HepG2 (cell line): ENCODE data around the gene CLCNKA. TPM values are rescaled to one million over a fixed set of nuclear protein-coding genes. Genes with fewer than 3 reads are reported as not detected.
A peak's percentile ranks its signal among the peaks of the same experiment; 100 is the strongest.

Source experiments
- ATAC-seq: fragments of 200-7000 bp; cut with Tn5 transposase; 3 replicates; pipeline ENCODE4 v1.9.1; 2020; ENCODE audit warnings: mild to moderate bottlenecking, moderate library complexity
- BruUV-seq: library from RNA; stranded (reverse); fragments of 400-500 nt; replicated peaks from 2 replicates; lab custom pipeline; 2021; lab: Mats Ljungman, UMichigan
- CTCF ChIA-PET: fragments of 300-600 bp; formaldehyde crosslinking; extraction: SDS; loops from one replicate; lab custom pipeline; 2021; ENCODE audit warnings: low total read pairs, inconsistent platforms, low intra/inter-chr PET ratio; lab: Yijun Ruan, JAX
- POLR2A ChIA-PET: fragments of 350-600 bp; sonication (Branson Sonifier 250); formaldehyde crosslinking; loops from one replicate; lab custom pipeline; 2020; ENCODE audit warnings: antibody characterized with exemption, inconsistent platforms; lab: Yijun Ruan, JAX
- DNase-seq: peaks from one replicate; pipeline ENCODE4 v3.0.0-alpha.2; 2015; ENCODE audit warnings: low spot score
- FAIRE-seq: peaks from 3 replicates; lab custom pipeline; 2011; peaks lifted over from hg19 to GRCh38; lab: Jason Lieb, UNC
- H2AFZ ChIP-seq: one replicate; pipeline ENCODE4 v1.6.1; 2011; ENCODE audit warnings: low read length, inconsistent platforms
- H3K27ac ChIP-seq: fragments of 300-600 bp; 3 replicates; pipeline ENCODE4 v1.8.0; 2011; ENCODE audit warnings: mixed run types, mild to moderate bottlenecking, mixed read lengths, low read length, inconsistent platforms; ENCODE audit not compliant: insufficient read depth; ENCODE audit errors: extremely low read length
- H3K27me3 ChIP-seq, 2 experiments: fragments of 200-600 bp in 1 of 2; 2 replicates in 1 of 2; 3 replicates in 1 of 2; pipeline versions ENCODE4 v1.6.0 to v1.8.0; 2011; ENCODE audit warnings: low read length in 2 of 2, mild to moderate bottlenecking in 2 of 2, moderate library complexity in 2 of 2, inconsistent platforms in 1 of 2; ENCODE audit not compliant: insufficient read depth in 2 of 2, control insufficient read depth in 1 of 2
- H3K36me3 ChIP-seq, 2 experiments: fragments of 200-600 bp in 1 of 2; replicated peaks in 1 of 2; 2 replicates in 1 of 2; 3 replicates in 1 of 2; pipeline versions ENCODE4 v1.5.1 to v1.8.0; 2011; ENCODE audit warnings: low read length in 2 of 2, inconsistent platforms in 1 of 2; ENCODE audit not compliant: insufficient read depth in 2 of 2, control insufficient read depth in 1 of 2
- H3K4me1 ChIP-seq: 2 replicates; pipeline ENCODE4 v1.5.1; 2012; ENCODE audit warnings: low read length, inconsistent platforms; ENCODE audit not compliant: insufficient read depth
- H3K4me2 ChIP-seq: 2 replicates; pipeline ENCODE4 v1.6.0; 2011; ENCODE audit warnings: low read depth, low read length, inconsistent platforms
- H3K4me3 ChIP-seq, 3 experiments: fragments of 200-600 bp in 1 of 3; sonication (generic), shearing (Covaris generic) in 1 of 3; replicated peaks in 1 of 3; 2 replicates each; pipeline ENCODE4 v1.5.1; 2011 to 2016; ENCODE audit warnings: low read length in 3 of 3, inconsistent platforms in 2 of 3, low read depth in 2 of 3, mild to moderate bottlenecking in 2 of 3, control low read depth in 1 of 3, mixed read lengths in 1 of 3; ENCODE audit not compliant: insufficient read depth in 1 of 3
- H3K79me2 ChIP-seq: one replicate; pipeline ENCODE4 v1.6.1; 2011; ENCODE audit warnings: low read length, inconsistent platforms; ENCODE audit not compliant: insufficient read depth
- H3K9ac ChIP-seq: 2 replicates; pipeline ENCODE4 v1.6.0; 2011; ENCODE audit warnings: mild to moderate bottlenecking, low read depth, low read length, inconsistent platforms; ENCODE audit not compliant: insufficient read depth
- H3K9me3 ChIP-seq: 2 replicates; pipeline ENCODE4 v1.5.1; 2012; ENCODE audit warnings: mild to moderate bottlenecking, low read length
- H4K20me1 ChIP-seq: 2 replicates; pipeline ENCODE4 v1.6.0; 2011; ENCODE audit warnings: inconsistent platforms, mild to moderate bottlenecking, low read length, moderate library complexity; ENCODE audit not compliant: insufficient read depth
- CREB1 ChIP-seq, 2 experiments: fragments of 450-650 bp in 1 of 2; IDR thresholded peaks; 2 replicates each; pipeline ENCODE4 v1.6.1; 2016 to 2017; ENCODE audit warnings: control low read depth in 1 of 2, mild to moderate bottlenecking in 1 of 2, missing compliant biosample characterization in 1 of 2, missing genetic modification characterization in 1 of 2
- DRAP1 ChIP-seq: IDR thresholded peaks from 2 replicates; pipeline ENCODE4 v1.6.1; 2016; ENCODE audit warnings: missing genetic modification reagents, missing compliant biosample characterization
- FLYWCH1 ChIP-seq: sonication (generic); formaldehyde crosslinking; IDR thresholded peaks from 2 replicates; pipeline ENCODE4 v1.8.1; 2023; ENCODE audit warnings: mild to moderate bottlenecking, missing genetic modification reagents
- HMGA1 ChIP-seq: sonication (generic); formaldehyde crosslinking; conservative IDR thresholded peaks from 2 replicates; pipeline ENCODE4 v1.4.0; 2020; ENCODE audit warnings: missing genetic modification reagents
- NPAS2 ChIP-seq: sonication (generic); formaldehyde crosslinking; IDR thresholded peaks from 2 replicates; pipeline ENCODE4 v1.8.0; 2022; ENCODE audit warnings: mild to moderate bottlenecking, missing genetic modification reagents, borderline replicate concordance
- NRL ChIP-seq: sonication (generic); formaldehyde crosslinking; IDR thresholded peaks from 2 replicates; pipeline ENCODE4 v1.5.0; 2020; ENCODE audit warnings: missing genetic modification reagents, mild to moderate bottlenecking, moderate library complexity, borderline replicate concordance
- SMARCC2 ChIP-seq: fragments of 450-650 bp; IDR thresholded peaks from 2 replicates; pipeline ENCODE4 v1.6.1; 2017; ENCODE audit warnings: antibody characterized with exemption, mild to moderate bottlenecking
- ZBTB14 ChIP-seq: sonication (generic); formaldehyde crosslinking; IDR thresholded peaks from 2 replicates; pipeline ENCODE4 v1.4.0; 2020; ENCODE audit warnings: missing genetic modification reagents
- ZC3H13 ChIP-seq: sonication (generic); formaldehyde crosslinking; IDR thresholded peaks from 2 replicates; pipeline ENCODE4 v1.8.1; 2023; ENCODE audit warnings: mild to moderate bottlenecking, missing genetic modification reagents, moderate library complexity
- ZMAT5 ChIP-seq: sonication (generic); formaldehyde crosslinking; IDR thresholded peaks from 2 replicates; pipeline ENCODE4 v1.5.0; 2020; ENCODE audit warnings: mild to moderate bottlenecking, low read depth, missing genetic modification reagents, borderline replicate concordance
- ZNF224 ChIP-seq: sonication (generic); formaldehyde crosslinking; IDR thresholded peaks from 2 replicates; pipeline ENCODE4 v1.5.0; 2020; ENCODE audit warnings: mild to moderate bottlenecking, missing genetic modification reagents
- ZNF800 ChIP-seq: sonication (generic); formaldehyde crosslinking; IDR thresholded peaks from 2 replicates; pipeline ENCODE4 v1.4.0; 2020; ENCODE audit warnings: missing genetic modification reagents
- ZNF850 ChIP-seq: sonication (generic); formaldehyde crosslinking; conservative IDR thresholded peaks from 2 replicates; pipeline ENCODE4 v1.9.0; 2021; ENCODE audit warnings: mild to moderate bottlenecking, missing genetic modification reagents
- ZSCAN31 ChIP-seq: sonication (generic); formaldehyde crosslinking; IDR thresholded peaks from 2 replicates; pipeline ENCODE4 v1.5.0; 2020; ENCODE audit warnings: low read depth, mild to moderate bottlenecking, missing genetic modification reagents
- WGBS: methylation state at CpG from one replicate; pipeline ENCODE4 v1.1.6; 2017; ENCODE audit warnings: low lambda C conversion rate; 5-methylcytosine and 5-hydroxymethylcytosine counted together
- in situ Hi-C: cut with HindIII; loops from 2 replicates; pipeline ENCODE4 v1.10.0; 2017; ENCODE audit warnings: low pct_unique_long_range_greater_than_20kb; ENCODE audit not compliant: extremely low pct_ligation_motif_present
- intact Hi-C: fragments of 100-400 bp; cut with micrococcal nuclease; formaldehyde crosslinking; loops from one replicate; pipeline ENCODE4 v1.10.0; 2022; ENCODE audit not compliant: unreplicated experiment
- polyA plus RNA-seq, 8 experiments: library from polyadenylated mRNA; depleted of rRNA in 3 of 8; stranded (reverse) in 7 of 8; unstranded in 1 of 8; fragments of >200 nt; fragmentation: Illumina TruSeq in 4 of 8; extraction: Trizol in 4 of 8; gene quantifications; 2 replicates each; pipeline versions ENCODE4 v1.2.1 to v1.2.3, GENCODE V29; 2011 to 2016; ENCODE audit warnings: low read depth in 4 of 8, missing spikeins in 1 of 8, mixed read lengths in 1 of 8; ENCODE audit not compliant: insufficient read depth in 1 of 8
- total RNA-seq, 5 experiments: library from RNA; depleted of rRNA; stranded (reverse); fragments of >200 nt; fragmentation: Illumina TruSeq; extraction: Trizol; gene quantifications; 2 replicates each; pipeline ENCODE4 v1.2.3, GENCODE V29; 2016; ENCODE audit warnings: low read depth in 1 of 5

CLCNKA gene
- total and polyA plus RNA-seq, 2 of the 13 experiments (the other 11 are each of a cell fraction or from before 2014, with no cell fraction given): 0.03 TPM; not detected in 1

GRCh38 chr1:16009678-16010077 lies 12.2 kb upstream of the CLCNKA start:
- FAIRE-seq: no peak

GRCh38 chr1:16010837-16011236 lies 11.0 kb upstream of the CLCNKA start:
- no peak overlapping the region for H3K4me2 ChIP-seq
- peaks cover 67% of the 10 kb centered on the region for H3K4me1 ChIP-seq
- H3K9ac ChIP-seq: no peak overlapping the region
- H3K9me3 ChIP-seq: no peaks in the 10 kb centered on the region
- H3K36me3 ChIP-seq: peaks cover 0 to 11% of the 10 kb centered on the region in 2 experiments; a peak in 4 of 5 replicates
- no peak overlapping the region for H3K4me3 ChIP-seq
- no peaks in the 10 kb centered on the region for H3K79me2 ChIP-seq
- intact Hi-C loops: no loop called here
- ATAC-seq (no peak), FAIRE-seq (no peak), DNase-seq (no peak)
- H3K27me3 ChIP-seq: peaks cover 2 to 25% of the 10 kb centered on the region in 2 experiments; a peak in 3 of 5 replicates
- ChIA-PET CTCF (no interaction called here), POLR2A (no interaction called here)
- in situ Hi-C loops: loop anchor here (5.0 kb wide), 1 partner anchor 36 kb away; no protein-coding TSS in a partner anchor
- no peak overlapping the region for H2AFZ ChIP-seq
- no peak overlapping the region for H3K27ac ChIP-seq
- WGBS: 91% methylated on average over 3 of the region's 3 CpGs
- no TSS peak for BruUV-seq
- peaks cover 20% of the 10 kb centered on the region; the same call in 1 of the 2 replicates for H4K20me1 ChIP-seq
- TF ChIP-seq DRAP1 (CRISPR knock-in tag): no peak
- TF ChIP-seq NPAS2 (CRISPR knock-in tag): no peak
- TF ChIP-seq ZMAT5 (CRISPR knock-in tag): no peak
- TF ChIP-seq FLYWCH1 (CRISPR knock-in tag): no peak
- TF ChIP-seq ZNF850: no peak
- TF ChIP-seq CREB1 (IDR thresholded peaks at IDR 0.05): no peak
- TF ChIP-seq CREB1 (CRISPR knock-in tag; IDR thresholded peaks at IDR 0.05): no peak
- TF ChIP-seq ZNF800: no peak
- TF ChIP-seq SMARCC2: no peak
- no peak for TF ChIP-seq NRL

More at GRCh38 chr1:16009678-16010077, 12.2 kb upstream of the CLCNKA start:
- in situ Hi-C loops (loop anchor here (5.0 kb wide), 1 partner anchor 38 kb away; no protein-coding TSS in a partner anchor), intact Hi-C loops (loop anchor here (1.0 to 2.0 kb wide), 2 partner anchors 23 to 47 kb away; no protein-coding TSS in a partner anchor)
- H3K4me3 ChIP-seq: no peak overlapping the region
- peaks cover 20% of the 10 kb centered on the region; the same call in 1 of the 2 replicates for H4K20me1 ChIP-seq
- ChIA-PET CTCF (interaction anchor here (1.3 to 2.7 kb wide), 3 partner anchors 23 to 46 kb away, joined by 4 to 35 read pairs (median 16); no protein-coding TSS in a partner anchor), POLR2A (no interaction called here)
- peaks cover 0 to 13% of the 10 kb centered on the region in 2 experiments; a peak in 2 of 5 replicates for H3K27me3 ChIP-seq
- peaks cover 0 to 18% of the 10 kb centered on the region in 2 experiments for H3K36me3 ChIP-seq
- DNase-seq: no peak
- TF ChIP-seq ZNF224 (CRISPR knock-in tag): no peak
- TF ChIP-seq ZC3H13: peak; percentile 76; the same call in 1 of the 2 replicates
- TF ChIP-seq ZSCAN31: no peak
- TF ChIP-seq ZBTB14 (CRISPR knock-in tag): no peak
- no peak for TF ChIP-seq HMGA1 (CRISPR knock-in tag)
- no peak overlapping the region for H2AFZ ChIP-seq
- ATAC-seq: no peak
- H3K4me1 ChIP-seq: peaks cover 67% of the 10 kb centered on the region
- no peak overlapping the region for H3K9ac ChIP-seq
- WGBS: 87% methylated on average over 11 of the region's 11 CpGs
- H3K4me2 ChIP-seq: no peak overlapping the region
- H3K9me3 ChIP-seq: no peaks in the 10 kb centered on the region
- no TSS peak for BruUV-seq
- no peak overlapping the region for H3K27ac ChIP-seq
- peaks cover 9% of the 10 kb centered on the region for H3K79me2 ChIP-seq
